GM12872 (cell line): ENCODE data around the gene KIF26B.

Experiments used
- CTCF ChIP-seq: IDR thresholded peaks from 3 replicates; pipeline ENCODE4 v1.5.1; 2011; ENCODE audit warnings: low read depth, mild to moderate bottlenecking, low read length, moderate library complexity; ENCODE audit not compliant: insufficient read depth

Gene KIF26B

GRCh38 chr1:245177071-245177900, 22.5 kb downstream of the KIF26B start:
- TF ChIP-seq CTCF, result no peak

- TF ChIP-seq CTCF, result no peak
Measured at GRCh38 chr1:245179706-245180105, 24.9 kb downstream of the KIF26B start.

- TF ChIP-seq CTCF, result no peak
Measured at GRCh38 chr1:245180496-245181157, 25.8 kb downstream of the KIF26B start.

- TF ChIP-seq CTCF, result no peak
Measured at GRCh38 chr1:245181158-245181517, 26.4 kb downstream of the KIF26B start.

- no peak for TF ChIP-seq CTCF
Measured at GRCh38 chr1:245182028-245182427, 27.2 kb downstream of the KIF26B start.

GRCh38 chr1:245183429-245183828, 28.6 kb downstream of the KIF26B start:
- no peak for TF ChIP-seq CTCF

GRCh38 chr1:245184779-245185178, 30.0 kb downstream of the KIF26B start:
- no peak for TF ChIP-seq CTCF
